GM18511 (cell line): ENCODE results near the gene ITPR2.

Experiments
- ATAC-seq: cut with Tn5 transposase; IDR thresholded peaks from one replicate; pipeline ENCODE4 v1.9.1; 2021; ENCODE audit warnings: mild to moderate bottlenecking, moderate library complexity; ENCODE audit not compliant: unreplicated experiment

Gene ITPR2

DNA sequence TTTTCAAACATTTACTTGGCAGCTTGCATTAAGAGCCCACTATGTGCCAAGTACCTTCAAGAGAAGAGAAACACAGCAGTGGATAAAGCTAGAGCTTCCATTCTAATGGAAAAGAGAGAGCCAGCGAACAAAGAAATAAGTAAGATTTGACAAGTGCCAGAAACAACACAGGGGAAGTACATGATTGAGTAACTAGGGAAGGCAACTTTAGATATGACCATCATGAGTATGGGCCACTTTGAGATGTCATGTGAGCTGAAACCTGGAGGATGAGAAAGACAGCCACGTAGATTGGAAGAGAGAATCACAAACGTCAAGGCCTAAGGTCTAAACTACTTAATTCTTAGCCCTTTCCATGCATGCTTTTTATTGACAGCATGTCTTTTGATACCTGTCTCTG is 121.4 kb downstream of the ITPR2 start:
- ATAC-seq, result no peak

DNA sequence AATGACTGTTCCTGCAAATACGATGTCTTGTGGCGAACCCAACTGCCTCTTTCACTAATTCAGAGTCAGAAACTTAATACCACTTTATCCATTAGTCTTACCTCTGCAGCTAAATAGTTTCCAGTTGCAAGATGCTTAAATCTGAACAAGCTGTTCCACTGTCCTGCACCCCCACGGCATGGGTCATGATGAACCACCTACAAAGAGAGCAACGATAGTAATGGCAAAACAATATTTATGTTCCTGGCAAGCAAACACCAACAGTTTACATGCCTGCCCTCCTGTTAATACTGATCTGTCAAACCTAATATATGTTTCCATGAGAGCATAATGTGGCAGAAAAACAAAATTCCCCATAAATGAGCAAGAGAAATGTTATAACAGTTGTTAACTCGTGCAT is 121.9 kb downstream of the ITPR2 start:
- no peak for ATAC-seq

DNA sequence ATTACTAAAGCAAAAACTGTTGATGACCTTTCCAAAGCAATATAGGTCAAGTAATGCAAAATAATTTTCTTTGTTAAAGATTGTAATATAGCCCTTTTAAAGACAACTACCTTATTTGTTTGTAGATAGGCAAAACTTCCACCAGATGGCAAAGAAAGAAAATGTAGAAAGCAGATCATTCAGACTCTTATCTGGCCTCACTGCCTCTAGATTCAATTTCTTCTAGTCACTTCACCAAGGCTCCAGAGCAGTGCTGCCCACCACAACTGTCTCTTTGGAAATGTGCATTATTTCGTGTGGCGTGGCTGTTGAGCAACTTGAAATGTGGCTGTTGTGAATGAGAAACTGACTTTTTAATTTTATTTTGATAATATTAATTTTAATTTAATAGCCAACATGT is 127.1 kb downstream of the ITPR2 start:
- ATAC-seq, result no peak

DNA sequence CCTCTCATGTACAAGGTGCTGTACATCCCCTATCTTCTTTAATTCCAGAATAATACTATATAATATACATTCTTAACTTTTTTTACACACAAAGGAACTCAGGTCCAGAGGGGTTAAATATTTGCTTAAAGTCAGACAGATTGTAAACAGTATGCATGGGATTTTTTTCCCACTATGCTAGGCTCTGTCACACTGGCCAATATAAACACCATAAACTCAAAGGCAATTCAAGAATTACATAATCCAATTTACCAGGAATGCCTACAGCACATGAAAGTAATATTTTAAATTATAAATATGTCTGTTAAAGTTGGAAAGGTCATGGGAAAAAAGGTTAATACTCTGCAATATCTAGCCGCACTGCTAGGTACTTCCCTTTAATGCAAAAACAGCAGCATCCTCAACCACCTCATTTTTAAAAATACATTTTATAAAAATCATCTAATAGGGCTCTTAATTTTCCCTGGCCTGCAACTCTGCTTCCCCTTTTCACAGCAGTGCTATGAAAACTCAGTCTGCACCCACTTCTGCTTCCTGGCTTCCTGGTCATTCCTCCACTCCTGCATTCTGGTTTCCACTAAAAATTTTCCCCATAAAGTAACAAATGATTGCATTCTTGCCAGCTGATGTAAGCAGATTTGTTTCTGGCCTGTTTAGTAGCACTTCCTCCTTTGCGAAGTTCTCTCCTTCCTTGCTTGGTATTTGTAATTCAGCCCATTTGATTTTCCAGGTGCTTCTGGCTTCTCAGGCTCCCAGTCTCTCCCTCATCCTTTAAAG is 128.1 kb downstream of the ITPR2 start:
- ATAC-seq, result no peak

DNA sequence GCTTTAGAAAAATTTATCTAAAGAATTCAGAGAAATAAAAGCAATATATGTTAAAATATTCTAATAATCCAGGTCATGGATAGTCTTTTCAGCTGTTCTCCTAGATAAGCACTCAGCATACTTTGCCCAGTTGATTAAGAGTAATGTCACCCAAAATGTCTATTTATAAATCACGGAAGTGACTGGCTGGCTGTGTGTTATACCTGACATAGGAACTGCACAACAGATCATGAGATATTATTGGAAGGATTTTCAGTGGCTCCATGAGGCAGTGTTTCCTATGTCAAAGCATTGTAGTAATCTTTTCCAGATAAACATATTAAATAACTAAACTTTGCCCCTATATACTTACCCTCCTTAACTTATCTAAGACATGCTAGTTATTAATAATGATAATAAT is 128.8 kb downstream of the ITPR2 start:
- no peak for ATAC-seq

DNA sequence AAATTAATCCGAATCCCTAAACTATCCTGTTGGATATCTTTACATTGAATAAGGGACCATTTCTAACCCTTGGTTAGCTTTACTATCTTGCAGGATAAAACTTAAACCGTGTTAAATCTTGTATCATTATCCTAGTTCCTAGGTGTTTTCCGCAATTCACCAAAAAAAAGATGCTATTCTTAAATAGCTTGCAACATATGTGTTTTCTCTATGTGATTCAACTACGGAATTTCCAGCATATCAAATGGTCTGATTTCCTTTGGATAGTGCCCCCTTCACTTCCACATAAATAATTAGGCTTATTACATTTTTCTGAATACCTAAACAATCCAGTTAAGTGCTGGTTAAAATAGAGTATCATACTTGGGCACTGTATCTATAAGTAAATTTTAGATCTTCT is 130.3 kb downstream of the ITPR2 start:
- no peak for ATAC-seq

DNA sequence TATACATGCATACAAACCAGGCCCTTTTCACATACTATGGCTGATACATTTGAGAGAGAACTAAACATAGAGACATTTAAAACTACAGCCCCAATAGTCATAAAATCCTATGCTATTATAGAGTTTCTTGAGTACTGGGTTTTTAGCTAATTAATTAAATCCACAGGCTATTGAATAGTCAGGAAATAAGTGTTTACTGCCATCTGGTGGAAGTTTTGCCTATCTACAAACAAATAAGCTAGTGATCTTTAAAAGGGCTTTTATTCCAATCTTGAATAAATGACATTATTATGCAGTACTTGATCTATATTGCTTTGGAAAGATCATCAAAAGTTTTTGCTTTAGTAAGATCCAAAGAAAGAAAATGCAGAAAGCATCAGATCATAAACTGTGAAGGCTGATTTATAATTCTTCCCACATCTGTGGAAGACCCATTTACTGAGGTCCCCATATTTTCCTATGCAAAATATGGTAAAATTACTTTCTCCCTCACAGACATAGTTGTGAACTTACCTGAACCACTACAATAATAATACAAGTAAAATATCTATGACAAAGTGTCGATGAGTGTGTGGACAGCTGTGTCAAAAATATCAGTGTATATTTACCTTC is 131.3 kb downstream of the ITPR2 start:
- ATAC-seq, result no peak

DNA sequence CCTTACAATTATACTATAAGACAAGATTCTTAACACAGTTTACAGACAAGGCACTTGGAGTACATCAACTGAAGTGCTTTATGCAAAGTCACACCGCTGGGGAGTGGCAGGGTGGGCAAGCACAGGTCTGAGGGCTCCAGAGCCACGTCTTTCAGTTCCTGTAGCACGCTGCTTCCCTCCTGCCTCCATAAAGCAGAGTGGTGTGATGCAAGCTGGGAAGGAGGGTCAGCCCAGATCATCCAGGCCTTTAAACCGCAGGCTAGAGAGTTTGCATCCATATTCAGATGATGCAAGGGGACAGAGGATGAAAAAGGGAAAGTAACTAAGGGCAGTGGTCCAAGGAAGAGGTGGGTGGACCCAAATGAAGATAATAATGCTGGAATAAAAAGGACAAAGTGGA is 132.6 kb downstream of the ITPR2 start:
- ATAC-seq, result no peak

DNA sequence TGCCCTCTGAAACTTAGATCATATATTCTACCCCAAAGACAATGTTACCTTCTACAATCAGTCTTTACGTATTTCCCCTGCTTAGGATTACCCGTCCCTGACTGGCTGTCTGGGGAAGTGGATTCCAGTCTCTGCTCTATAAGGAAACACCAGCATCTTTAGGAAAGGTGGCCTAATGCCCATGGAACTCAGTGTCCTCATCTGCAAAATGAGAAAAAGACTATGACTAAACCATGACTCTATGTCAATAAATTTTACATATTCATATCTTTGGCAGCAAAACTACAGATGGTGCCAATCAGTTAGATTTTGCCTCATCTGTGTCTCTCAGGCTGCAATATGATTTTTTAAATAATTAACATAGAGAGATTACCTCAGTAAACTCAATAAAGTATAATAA is 133.8 kb downstream of the ITPR2 start:
- ATAC-seq, result no peak

DNA sequence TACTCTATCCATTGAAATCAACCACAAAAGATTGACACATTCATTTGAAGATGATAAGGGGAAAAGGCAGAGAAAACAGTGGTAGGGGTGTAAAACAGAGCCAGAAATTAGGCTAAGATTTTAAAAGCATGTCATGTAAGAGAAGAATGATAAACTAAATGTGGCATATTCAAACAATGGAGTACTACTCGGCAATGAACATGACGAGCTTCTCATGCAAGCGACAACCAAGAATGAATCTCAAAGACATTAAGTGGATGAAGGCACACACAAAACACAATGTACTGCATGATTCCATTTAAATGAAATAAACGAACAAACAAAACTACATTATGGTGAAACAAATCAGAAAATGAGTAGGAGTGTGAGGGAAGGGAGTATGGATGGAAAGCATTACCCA is 134.8 kb downstream of the ITPR2 start:
- no peak for ATAC-seq

DNA sequence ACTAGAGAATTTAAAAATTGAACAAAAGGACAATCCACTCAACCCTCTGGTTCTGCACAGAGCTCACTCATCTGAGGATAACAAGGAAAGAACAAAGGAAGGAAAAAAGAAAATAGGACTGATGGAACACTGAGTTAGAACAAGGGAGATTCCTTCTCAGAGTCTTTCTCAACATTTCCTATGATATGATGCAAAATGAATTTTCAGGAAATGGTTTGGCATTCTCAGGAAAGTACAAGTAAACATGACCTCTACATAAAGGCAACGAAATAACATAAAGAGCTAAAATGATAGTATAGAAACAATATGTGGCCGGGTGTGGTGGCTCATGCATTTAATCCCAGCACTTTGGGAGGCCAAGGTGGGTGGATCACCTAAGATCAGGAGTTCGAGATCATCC is 135.8 kb downstream of the ITPR2 start:
- no peak for ATAC-seq

DNA sequence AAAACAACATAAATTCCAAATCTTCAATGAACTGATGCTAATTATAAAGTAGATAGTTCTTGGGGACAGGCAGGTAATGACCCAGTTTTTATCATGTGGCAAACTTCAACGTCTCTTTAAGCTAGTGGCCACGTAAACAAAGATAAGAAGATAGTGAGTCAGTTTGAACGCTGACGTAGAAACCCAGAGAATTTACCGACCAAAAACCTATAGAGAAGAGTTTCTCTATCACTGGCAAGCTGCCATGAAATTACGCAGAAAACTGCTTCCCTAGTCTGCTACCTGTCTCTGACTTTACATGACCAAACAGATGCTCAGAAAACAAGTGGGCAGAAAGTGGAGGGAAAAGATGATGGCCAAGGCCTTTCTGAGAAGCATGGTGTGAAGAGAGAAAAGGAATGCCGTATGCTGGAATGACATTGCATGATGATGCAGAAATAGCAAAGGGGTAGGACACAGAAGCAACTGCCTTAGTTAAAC is 136.3 kb downstream of the ITPR2 start:
- no peak for ATAC-seq

DNA sequence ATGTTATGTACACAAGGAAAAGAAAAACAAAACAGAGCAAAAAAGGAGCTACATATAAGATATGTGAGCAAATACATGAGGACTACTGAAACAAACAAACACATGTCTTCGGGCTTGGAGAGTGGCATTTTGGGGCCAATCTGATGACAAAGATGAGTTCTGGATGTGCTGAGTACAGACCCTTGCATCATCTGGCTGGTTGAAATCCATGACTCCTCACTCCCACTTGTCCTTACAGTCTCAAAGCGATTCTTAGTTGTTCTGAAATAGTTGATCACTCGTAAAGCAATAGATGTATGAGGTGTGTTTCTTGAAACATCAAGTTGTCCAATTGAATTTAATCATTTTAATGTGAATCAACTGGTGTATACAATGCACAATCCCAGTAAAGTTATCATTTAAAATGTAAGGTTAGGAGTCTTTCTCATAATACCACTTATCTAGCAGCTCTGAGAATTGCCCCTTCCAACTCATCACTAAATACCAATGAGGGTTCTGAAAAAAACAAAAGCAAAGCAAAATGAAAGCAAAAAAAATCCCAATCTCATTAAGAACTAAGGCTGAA is 136.9 kb downstream of the ITPR2 start:
- no peak for ATAC-seq

DNA sequence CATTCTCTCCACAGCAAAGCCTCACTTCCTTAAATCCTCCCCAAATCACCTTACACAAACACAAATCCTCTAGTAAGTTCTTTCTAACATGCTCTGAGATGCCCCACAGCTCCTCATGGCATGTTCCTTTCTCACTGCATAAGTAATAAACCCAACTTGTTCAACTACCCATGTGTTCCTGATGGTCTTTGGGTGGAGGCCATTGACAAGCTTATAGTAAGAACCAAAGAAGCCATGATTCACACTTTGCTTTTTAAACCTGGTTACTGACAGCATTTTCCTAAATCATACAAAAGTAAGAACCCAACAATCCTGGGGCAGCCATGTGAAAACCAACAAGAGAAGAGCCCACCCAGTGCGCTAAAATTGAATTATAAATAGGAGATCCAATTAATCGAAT is 138.6 kb downstream of the ITPR2 start:
- no peak for ATAC-seq

DNA sequence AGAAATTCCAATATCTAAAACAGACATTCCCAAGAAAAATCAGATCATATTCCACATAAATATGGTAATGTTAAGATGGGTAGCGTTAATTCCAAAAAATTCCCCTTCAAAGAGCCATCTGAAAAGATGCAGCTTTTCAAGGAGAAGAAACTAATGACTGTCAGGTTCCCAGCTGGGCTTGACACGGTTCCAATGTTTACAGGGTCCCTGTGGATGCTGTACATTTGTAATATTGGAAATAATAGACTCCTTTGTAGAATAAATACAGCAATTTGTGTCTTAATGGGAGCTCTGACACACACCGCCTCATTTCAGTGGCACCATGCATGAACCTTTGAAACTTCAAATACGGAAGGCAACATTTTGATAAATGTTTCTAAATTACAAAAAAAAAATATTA is 140.6 kb downstream of the ITPR2 start:
- ATAC-seq, result no peak

DNA sequence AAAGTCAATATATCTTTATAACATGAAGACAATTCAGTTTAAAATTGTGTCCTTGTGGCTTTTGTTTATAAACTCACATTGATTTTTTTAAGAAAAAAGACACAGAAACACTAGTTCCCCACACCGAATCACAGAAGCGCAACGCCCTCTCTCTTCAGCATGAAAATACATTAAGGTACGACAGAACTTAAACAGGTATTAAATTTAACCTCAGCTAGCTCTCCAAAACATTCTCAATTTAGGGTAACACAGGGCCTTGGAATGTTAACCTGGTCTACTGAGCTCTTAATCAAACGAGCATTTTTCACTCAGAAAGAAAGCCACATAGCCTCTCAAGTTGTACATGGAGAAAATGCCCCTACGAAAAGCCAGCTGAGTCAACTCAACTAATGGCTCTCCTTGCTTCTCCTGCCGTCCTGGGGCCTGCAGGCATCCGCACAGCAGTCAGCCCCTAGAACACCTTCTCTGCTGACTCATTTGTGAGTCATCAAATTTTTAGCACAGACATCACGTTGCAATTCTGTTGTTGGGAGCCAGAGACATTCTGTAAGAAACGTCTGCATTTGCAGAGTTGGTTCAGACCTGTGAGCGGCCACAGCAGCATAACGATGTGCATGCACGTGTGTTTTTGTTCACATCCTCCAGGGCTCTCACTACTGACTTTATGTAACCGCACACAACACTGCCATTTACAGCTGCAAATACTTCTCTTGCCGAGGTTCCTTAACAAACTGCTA is 141.6 kb downstream of the ITPR2 start:
- ATAC-seq, result no peak

DNA sequence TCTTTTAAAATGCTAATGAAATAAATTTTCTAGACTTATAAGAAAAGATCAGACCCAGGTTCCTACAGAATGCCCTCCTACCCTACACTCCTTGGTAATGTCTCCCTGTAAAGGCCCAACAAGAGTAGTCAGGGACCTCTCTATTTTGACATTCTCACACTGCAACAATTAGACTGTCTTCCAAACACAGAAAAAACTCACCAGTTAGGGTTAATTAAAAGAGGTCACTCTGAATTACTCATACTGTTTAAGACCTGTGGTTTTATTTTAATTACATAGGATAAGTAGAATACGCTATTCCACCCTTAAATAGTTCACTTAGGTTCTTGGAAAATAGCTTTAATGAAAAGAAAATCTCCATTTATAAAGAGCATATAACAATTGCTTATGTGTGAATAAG is 142.4 kb downstream of the ITPR2 start:
- ATAC-seq, result no peak

DNA sequence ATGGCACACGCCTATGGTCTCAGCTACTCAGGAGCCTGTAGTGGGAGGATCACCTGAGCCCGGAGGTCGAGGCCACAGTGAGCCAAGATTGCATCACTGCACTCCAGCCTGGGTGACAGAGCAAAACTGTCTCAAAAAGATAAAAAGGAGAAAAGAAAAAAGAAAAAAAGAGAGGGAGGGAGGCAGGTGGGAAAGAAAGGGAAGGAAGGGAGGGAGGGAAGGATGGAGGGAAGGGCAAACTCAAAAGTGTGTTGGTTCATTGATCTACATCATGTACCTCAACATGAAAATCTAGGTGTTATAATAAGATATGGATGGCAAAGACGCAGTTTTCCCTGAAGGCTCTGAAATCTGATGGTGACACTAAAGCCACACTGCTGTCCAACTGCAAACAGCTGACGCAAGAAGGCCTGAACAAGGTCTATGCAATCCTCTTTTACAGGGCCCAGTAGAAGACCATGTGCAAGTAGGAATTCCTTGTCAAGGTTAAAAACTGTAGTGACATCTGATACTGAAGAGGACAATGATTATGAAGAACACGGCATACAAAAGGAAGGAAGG is 143.6 kb downstream of the ITPR2 start:
- ATAC-seq, result no peak

DNA sequence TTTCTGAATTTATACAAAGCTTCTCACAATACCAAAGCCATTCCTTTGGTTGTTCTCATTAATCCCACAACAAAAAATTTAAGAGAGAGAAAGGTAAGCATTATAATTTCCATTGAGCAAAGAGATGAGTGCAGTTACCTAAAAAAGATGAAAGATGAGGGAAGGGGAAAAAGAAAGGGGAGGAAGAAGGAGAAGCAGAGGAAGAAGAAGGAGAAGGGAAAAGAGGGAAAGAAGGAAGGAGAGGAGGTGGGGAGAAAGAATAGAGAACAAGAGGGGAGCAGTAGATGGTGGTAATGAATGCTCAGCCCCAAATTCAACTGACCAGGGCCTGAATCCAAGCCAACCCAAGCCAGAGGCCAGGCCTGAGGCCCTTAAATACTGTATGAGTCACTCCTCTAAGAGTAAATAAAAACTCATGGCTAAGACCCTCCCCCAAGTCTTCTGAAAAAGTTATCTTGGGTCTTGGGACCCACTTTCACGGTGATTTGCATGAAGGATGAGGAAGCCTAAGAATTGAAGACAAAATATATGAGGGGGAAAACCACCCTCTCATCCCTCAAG is 144.6 kb downstream of the ITPR2 start:
- no peak for ATAC-seq

DNA sequence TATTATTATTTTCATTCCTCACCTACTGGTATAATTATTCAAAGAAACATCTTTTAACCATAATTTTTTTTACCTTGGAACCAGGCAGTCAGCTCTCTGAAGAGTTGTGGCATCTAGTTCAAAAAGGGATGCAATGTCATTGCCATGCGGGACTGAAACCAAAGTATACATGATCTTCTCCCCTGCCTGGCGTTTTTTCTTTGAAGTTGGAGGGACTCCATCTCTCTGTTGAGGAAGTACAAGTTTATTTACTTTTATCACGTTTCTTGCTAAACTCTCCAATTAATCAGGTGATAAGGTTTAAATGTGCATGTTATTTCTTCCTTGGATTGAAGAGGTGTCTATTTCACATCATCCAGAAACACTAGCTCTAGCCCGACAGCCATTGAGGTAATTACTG is 146.6 kb downstream of the ITPR2 start:
- ATAC-seq, result no peak

DNA sequence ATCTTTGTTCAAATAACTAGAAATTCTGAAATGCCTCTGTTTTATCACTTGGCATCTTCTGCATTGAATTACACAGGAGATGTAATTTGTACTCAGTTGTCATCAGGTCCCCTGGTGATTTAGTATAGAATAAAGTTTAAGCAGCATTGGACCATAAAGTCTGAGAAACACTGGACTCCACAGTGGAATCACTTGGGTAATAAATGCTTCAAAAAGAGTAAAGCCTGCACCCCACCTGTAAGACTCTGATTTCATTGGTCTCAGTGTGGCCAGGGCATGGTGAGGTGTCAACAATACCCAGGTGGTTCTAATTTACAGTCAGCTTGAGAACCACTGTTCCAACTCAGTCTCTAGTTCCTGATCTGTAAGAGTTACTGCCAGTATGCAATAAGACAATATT is 148.9 kb downstream of the ITPR2 start:
- ATAC-seq, result no peak
